Neural progenitor cell (in vitro differentiated cells): Measurements from ENCODE around the gene KLC3. TPM values are rescaled to one million over a fixed set of nuclear protein-coding genes. Genes with fewer than 3 reads are reported as not detected.
A peak's percentile ranks its signal among the peaks of the same experiment; 100 is the strongest.

ENCODE experiments used
- DNase-seq: peaks from one replicate; pipeline ENCODE4 v3.0.0-alpha.2; 2016; ENCODE audit warnings: low spot score
- H2AFZ ChIP-seq: fragments of 200-600 bp; sonication (generic); replicated peaks from 2 replicates; pipeline ENCODE4 v1.6.1; 2016; ENCODE audit warnings: antibody characterized with exemption
- H3F3A ChIP-seq: fragments of 200-600 bp; sonication (generic); 2 replicates; pipeline ENCODE4 v1.6.1; 2016; ENCODE audit warnings: antibody characterized with exemption, low read depth
- H3K27ac ChIP-seq: fragments of 200-600 bp; sonication (generic); 2 replicates; pipeline ENCODE4 v1.5.1; 2016; ENCODE audit warnings: mild to moderate bottlenecking
- H3K27me3 ChIP-seq: fragments of 200-600 bp; sonication (generic); 2 replicates; pipeline ENCODE4 v1.6.1; 2016; ENCODE audit warnings: mild to moderate bottlenecking, moderate library complexity
- H3K36me3 ChIP-seq: fragments of 200-600 bp; sonication (generic); 2 replicates; pipeline ENCODE4 v1.5.1; 2016
- H3K4me1 ChIP-seq: fragments of 200-600 bp; sonication (generic); 2 replicates; pipeline ENCODE4 v1.6.1; 2016; ENCODE audit warnings: mixed run types
- H3K4me2 ChIP-seq: fragments of 200-600 bp; sonication (generic); 2 replicates; pipeline ENCODE4 v1.6.1; 2016
- H3K4me3 ChIP-seq: fragments of 200-600 bp; sonication (generic); 2 replicates; pipeline ENCODE4 v1.5.1; 2016
- H3K79me2 ChIP-seq: fragments of 200-600 bp; sonication (generic); 2 replicates; pipeline ENCODE4 v1.6.1; 2016; ENCODE audit warnings: low read depth
- H3K9ac ChIP-seq: fragments of 200-600 bp; sonication (generic); 2 replicates; pipeline ENCODE4 v1.6.1; 2016
- H3K9me3 ChIP-seq: fragments of 200-600 bp; sonication (generic); 2 replicates; pipeline ENCODE4 v1.5.1; 2016; ENCODE audit warnings: low read depth
- H4K20me1 ChIP-seq: fragments of 200-600 bp; sonication (generic); 2 replicates; pipeline ENCODE4 v1.6.1; 2016; ENCODE audit warnings: low read depth
- H3K27ac Mint-ChIP-seq: 3 replicates; pipeline ENCODE4 v1.8.0; 2021; ENCODE audit warnings: mixed read lengths
- H3K27me3 Mint-ChIP-seq: 2 replicates; pipeline ENCODE4 v1.8.0; 2022; ENCODE audit warnings: low read depth, mild to moderate bottlenecking, inconsistent platforms, moderate library complexity, mixed read lengths; ENCODE audit not compliant: insufficient read depth
- H3K36me3 Mint-ChIP-seq: 3 replicates; pipeline ENCODE4 v1.8.0; 2021; ENCODE audit warnings: mixed read lengths
- H3K4me1 Mint-ChIP-seq: 3 replicates; pipeline ENCODE4 v1.8.0; 2021; ENCODE audit warnings: mixed read lengths
- H3K4me3 Mint-ChIP-seq: 3 replicates; pipeline ENCODE4 v1.8.0; 2021; ENCODE audit warnings: mild to moderate bottlenecking, moderate library complexity, mixed read lengths
- H3K9me3 Mint-ChIP-seq: 3 replicates; pipeline ENCODE4 v1.8.0; 2020; ENCODE audit warnings: mixed read lengths
- CTCF ChIP-seq: fragments of 200-600 bp; sonication (generic); IDR thresholded peaks from 2 replicates; pipeline ENCODE4 v1.5.1; 2017; ENCODE audit warnings: antibody characterized with exemption, mild to moderate bottlenecking
- EZH2 ChIP-seq: fragments of 200-600 bp; sonication (generic); IDR thresholded peaks from 2 replicates; pipeline ENCODE4 v1.6.1; 2017; ENCODE audit warnings: antibody characterized with exemption, mild to moderate bottlenecking, moderate library complexity
- EZH2phosphoT487 ChIP-seq: fragments of 200-600 bp; sonication (generic); IDR thresholded peaks from 2 replicates; pipeline ENCODE4 v1.6.1; 2017; ENCODE audit warnings: antibody characterized with exemption
- total RNA-seq: library from RNA; depleted of rRNA; stranded (reverse); fragments of >200 nt; gene quantifications from 2 replicates; pipeline ENCODE4 v1.2.3, GENCODE V29; 2015; ENCODE audit warnings: low replicate concordance

The KLC3 gene
- total RNA-seq, 1 donor from 2014 or later, result not detected

- Mint-ChIP-seq H3K4me3 (peak within 1 kb of the TSS; percentile 91), H3K36me3 (no peaks in the 10 kb centered on the region), H3K4me1 (peaks cover 27% of the 10 kb centered on the region), H3K27ac (peak within 1 kb of the TSS; percentile 99), H3K9me3 (no peaks in the 10 kb centered on the region), H3K27me3 (peaks cover 8% of the 10 kb centered on the region)
- H3K4me2 ChIP-seq, result peak within 1 kb of the TSS; percentile 77
- DNase-seq, result peak; percentile 99
- H4K20me1 ChIP-seq, result peaks cover 19% of the 10 kb centered on the region
- H3K36me3 ChIP-seq, result no peaks in the 10 kb centered on the region
- H3K27ac ChIP-seq, result peak within 1 kb of the TSS; percentile 61
- no peak for TF ChIP-seq CTCF
- no peak for TF ChIP-seq EZH2
- TF ChIP-seq EZH2phosphoT487, result no peak
- no peaks in the 10 kb centered on the region for H3K9me3 ChIP-seq
- peak within 1 kb of the TSS; percentile 85 for H3K4me3 ChIP-seq
- H3K9ac ChIP-seq, result no peak within 1 kb of the TSS
- H2AFZ ChIP-seq, result peak within 1 kb of the TSS; percentile 65
- H3K79me2 ChIP-seq, result peaks cover 23% of the 10 kb centered on the region
- H3F3A ChIP-seq, result peaks cover 25% of the 10 kb centered on the region
- H3K4me1 ChIP-seq, result peaks cover 9% of the 10 kb centered on the region
- no peaks in the 10 kb centered on the region for H3K27me3 ChIP-seq
These were observed 30.1 kb downstream of the KLC3 start, which contains the start of gene ERCC2 for GRCh38 chr19:45370410-45371204. Gene ERCC2 (minus strand): TSS chr19:45370573. CDS start chr19:45370540, 33 bp downstream.

GRCh38 chr19:45376045-45376724 lies 35.6 kb downstream of the KLC3 start:
- Mint-ChIP-seq H3K36me3 (no peaks in the 10 kb centered on the region), H3K27ac (peak overlapping the region; percentile 88), H3K4me3 (no peak overlapping the region), H3K27me3 (peaks cover 12% of the 10 kb centered on the region), H3K4me1 (peaks cover 23% of the 10 kb centered on the region), H3K9me3 (no peaks in the 10 kb centered on the region)
- Histone ChIP-seq H3K36me3 (no peaks in the 10 kb centered on the region), H3K4me3 (no peak overlapping the region), H4K20me1 (no peaks in the 10 kb centered on the region), H3K4me1 (peaks cover 13% of the 10 kb centered on the region), H3K27ac (peak overlapping the region; percentile 69), H3K27me3 (no peaks in the 10 kb centered on the region), H3K9ac (no peak overlapping the region), H3K79me2 (no peaks in the 10 kb centered on the region), H3K9me3 (no peaks in the 10 kb centered on the region), H2AFZ (peak overlapping the region; percentile 20), H3F3A (peaks cover 28% of the 10 kb centered on the region), H3K4me2 (peak overlapping the region; percentile 29)
- DNase-seq, result peak; percentile 85
- TF ChIP-seq CTCF (no peak), EZH2 (no peak), EZH2phosphoT487 (no peak)

GRCh38 chr19:45380107-45380506 lies 39.6 kb downstream of the KLC3 start:
- TF ChIP-seq EZH2 (no peak), EZH2phosphoT487 (no peak), CTCF (no peak)
- H3K79me2 ChIP-seq, result no peaks in the 10 kb centered on the region
- H3K27ac ChIP-seq, result no peak overlapping the region

More at GRCh38 chr19:45380107-45380506, 39.6 kb downstream of the KLC3 start:
- Histone ChIP-seq H3K4me1 (peaks cover 4% of the 10 kb centered on the region), H3K36me3 (no peaks in the 10 kb centered on the region), H3K9ac (no peak overlapping the region), H2AFZ (no peak overlapping the region), H3K4me2 (no peak overlapping the region), H4K20me1 (no peaks in the 10 kb centered on the region), H3K27me3 (peaks cover 8% of the 10 kb centered on the region), H3K4me3 (no peak overlapping the region), H3K9me3 (no peaks in the 10 kb centered on the region), H3F3A (peaks cover 19% of the 10 kb centered on the region)
- peaks cover 8% of the 10 kb centered on the region for H3K27me3 Mint-ChIP-seq
- no peaks in the 10 kb centered on the region for H3K9me3 Mint-ChIP-seq
- no peak overlapping the region for H3K27ac Mint-ChIP-seq
- H3K4me3 Mint-ChIP-seq, result no peak overlapping the region
- H3K36me3 Mint-ChIP-seq, result no peaks in the 10 kb centered on the region
- no peak for DNase-seq
- peaks cover 12% of the 10 kb centered on the region for H3K4me1 Mint-ChIP-seq
